HCT116 (cell line): ENCODE data around the gene CPNE9. TPM values are rescaled to one million over a fixed set of nuclear protein-coding genes. Genes with fewer than 3 reads are reported as not detected.

Source experiments
- ATAC-seq: fragments of 200-7000 bp; cut with Tn5 transposase; 2 replicates; pipeline ENCODE4 v1.9.1; 2020; ENCODE audit warnings: mild to moderate bottlenecking, moderate library complexity
- BruUV-seq: library from RNA; stranded (reverse); fragments of 400-500 nt; replicated peaks from 2 replicates; lab custom pipeline; 2021; lab: Mats Ljungman, UMichigan
- CTCF ChIA-PET: fragments of 300-600 bp; sonication (Branson Sonifier 250); formaldehyde crosslinking; loops from one replicate; lab custom pipeline; 2021; ENCODE audit warnings: antibody characterized with exemption; lab: Charles Lee
- POLR2A ChIA-PET: fragments of 300-600, 350-600 bp; sonication (Branson Sonifier 250); formaldehyde crosslinking; loops from one replicate; lab custom pipeline; 2021; ENCODE audit warnings: antibody characterized with exemption; lab: Charles Lee
- RAD21 ChIA-PET, 2 experiments: fragments of 300-600 bp; sonication (Branson Sonifier 250); formaldehyde crosslinking; loops; one replicate each; lab custom pipeline; 2023; ENCODE audit warnings: low total read pairs in 2 of 2; ENCODE audit not compliant: uncharacterized antibody in 2 of 2, unreplicated experiment in 2 of 2, low non-redundant PET in 1 of 2; lab: Charles Lee
- DNase-seq: peaks from one replicate; pipeline ENCODE4 v3.0.0-alpha.2; 2010; ENCODE audit warnings: low read depth, low spot score
- H2AFZ ChIP-seq: fragments of 200-600 bp; shearing (Covaris generic), sonication (generic); 2 replicates; pipeline ENCODE4 v1.6.1; 2017; ENCODE audit warnings: low read depth, mixed run types, mixed read lengths, antibody characterized with exemption, low read length; ENCODE audit not compliant: poor library complexity, severe bottlenecking
- H3K27ac ChIP-seq: 2 replicates; pipeline ENCODE4 v1.5.1; 2012; ENCODE audit warnings: low read depth, low read length
- H3K27me3 ChIP-seq: fragments of 200-600 bp; sonication (generic); 2 replicates; pipeline ENCODE4 v1.6.1; 2016; ENCODE audit warnings: mixed run types, low read length, mixed read lengths; ENCODE audit not compliant: insufficient read depth
- H3K36me3 ChIP-seq, 2 experiments: fragments of 200-500 bp in 1 of 2; fragments of 200-600 bp in 1 of 2; sonication (Bioruptor generic) in 1 of 2; sonication (generic) in 1 of 2; 2 replicates each; pipeline versions ENCODE4 v1.5.1 to v1.6.1; 2014 to 2016; ENCODE audit warnings: low read length in 2 of 2, inconsistent platforms in 1 of 2, mixed read lengths in 1 of 2, mixed run types in 1 of 2; ENCODE audit not compliant: insufficient read depth in 2 of 2, control insufficient read depth in 1 of 2
- H3K4me1 ChIP-seq, 2 experiments: fragments of 200-600 bp in 1 of 2; sonication (generic) in 1 of 2; 2 replicates each; pipeline versions ENCODE4 v1.5.1 to v1.6.1; 2012 to 2017; ENCODE audit warnings: low read length in 2 of 2, inconsistent platforms in 1 of 2, mild to moderate bottlenecking in 1 of 2, mixed read lengths in 1 of 2, mixed run types in 1 of 2, moderate library complexity in 1 of 2; ENCODE audit not compliant: insufficient read depth in 2 of 2, control insufficient read depth in 1 of 2
- H3K4me2 ChIP-seq: fragments of 200-600 bp; sonication (generic); 2 replicates; pipeline ENCODE4 v1.6.1; 2017; ENCODE audit warnings: mixed run types, low read length, mixed read lengths
- H3K4me3 ChIP-seq, 2 experiments: fragments of 200-600 bp in 1 of 2; sonication (generic) in 1 of 2; replicated peaks in 1 of 2; 2 replicates each; pipeline ENCODE4 v1.5.1; 2011 to 2016; ENCODE audit warnings: low read length in 2 of 2, control low read depth in 1 of 2, low read depth in 1 of 2, mild to moderate bottlenecking in 1 of 2, mixed read lengths in 1 of 2, mixed run types in 1 of 2
- H3K79me2 ChIP-seq: fragments of 200-600 bp; sonication (generic); 2 replicates; pipeline ENCODE4 v1.6.1; 2017; ENCODE audit warnings: mild to moderate bottlenecking, mixed run types, low read length, moderate library complexity, mixed read lengths; ENCODE audit not compliant: insufficient read depth
- H3K9ac ChIP-seq: fragments of 200-600 bp; sonication (generic); 2 replicates; pipeline ENCODE4 v1.6.1; 2016; ENCODE audit warnings: low read length, mixed read lengths
- H3K9me2 ChIP-seq: fragments of 200-600 bp; sonication (generic), shearing (Covaris generic); 2 replicates; pipeline ENCODE4 v1.6.1; 2017; ENCODE audit warnings: mixed run types, mild to moderate bottlenecking, moderate library complexity; ENCODE audit not compliant: insufficient read depth
- H3K9me3 ChIP-seq, 2 experiments: fragments of 200-500 bp in 1 of 2; fragments of 200-600 bp in 1 of 2; sonication (Bioruptor generic) in 1 of 2; sonication (generic) in 1 of 2; 2 replicates each; pipeline ENCODE4 v1.6.1; 2014 to 2017; ENCODE audit warnings: low read length in 2 of 2, mixed read lengths in 2 of 2, inconsistent platforms in 1 of 2, low read depth in 1 of 2, mild to moderate bottlenecking in 1 of 2, mixed run types in 1 of 2, moderate library complexity in 1 of 2; ENCODE audit not compliant: control insufficient read depth in 1 of 2, insufficient read depth in 1 of 2
- H4K20me1 ChIP-seq: fragments of 200-600 bp; sonication (generic), shearing (Covaris generic); 2 replicates; pipeline ENCODE4 v1.6.1; 2017; ENCODE audit warnings: mixed run types, mild to moderate bottlenecking, moderate library complexity; ENCODE audit not compliant: insufficient read depth
- CBX3 ChIP-seq: IDR thresholded peaks from 2 replicates; pipeline ENCODE4 v1.6.1; 2012; ENCODE audit warnings: low read depth
- CEBPB ChIP-seq: IDR thresholded peaks from 2 replicates; pipeline ENCODE4 v1.6.1; 2012; ENCODE audit warnings: low read depth
- ELF1 ChIP-seq: IDR thresholded peaks from 2 replicates; pipeline ENCODE4 v1.6.1; 2012; ENCODE audit warnings: low read depth, borderline replicate concordance
- EZH2 ChIP-seq: fragments of 200-600 bp; sonication (generic); IDR thresholded peaks from 2 replicates; pipeline ENCODE4 v1.6.1; 2017; ENCODE audit warnings: antibody characterized with exemption, mixed run types
- FOSL1 ChIP-seq: IDR thresholded peaks from 2 replicates; pipeline ENCODE4 v1.6.1; 2012; ENCODE audit warnings: low read depth
- JUND ChIP-seq: IDR thresholded peaks from 2 replicates; pipeline ENCODE4 v1.6.1; 2012
- POLR2A ChIP-seq: IDR thresholded peaks from 2 replicates; pipeline ENCODE4 v1.7.0; 2011; ENCODE audit warnings: borderline replicate concordance; ENCODE audit not compliant: insufficient read depth, insufficient read length; ENCODE audit errors: extremely low read depth
- POLR2AphosphoS5 ChIP-seq: IDR thresholded peaks from 2 replicates; pipeline ENCODE4 v1.6.1; 2011; ENCODE audit warnings: mild to moderate bottlenecking, low read depth, low read length, moderate library complexity
- SP1 ChIP-seq: IDR thresholded peaks from 2 replicates; pipeline ENCODE4 v1.6.1; 2012; ENCODE audit warnings: low read depth
- SRF ChIP-seq: IDR thresholded peaks from 2 replicates; pipeline ENCODE4 v1.6.1; 2012; ENCODE audit warnings: low read depth
- TCF7L2 ChIP-seq: IDR thresholded peaks from 2 replicates; pipeline ENCODE4 v1.7.0; 2011; ENCODE audit warnings: borderline replicate concordance, inconsistent platforms; ENCODE audit not compliant: insufficient read depth, insufficient read length; ENCODE audit errors: extremely low read depth
- ZFX ChIP-seq: fragments of 450-650 bp; IDR thresholded peaks from 2 replicates; pipeline ENCODE4 v1.6.1; 2017
- ZNF274 ChIP-seq: fragments of 200-500 bp; sonication (Bioruptor generic); IDR thresholded peaks from 2 replicates; pipeline ENCODE4 v1.6.1; 2014; ENCODE audit warnings: mild to moderate bottlenecking, low read depth, low read length, inconsistent platforms
- intact Hi-C: fragments of 100-400 bp; cut with micrococcal nuclease; formaldehyde crosslinking; loops from 2 replicates; pipeline ENCODE4 v1.10.0; 2022
- total RNA-seq: library from RNA; stranded (reverse); gene quantifications from one replicate; pipeline ENCODE4 v1.2.1, GENCODE V29; 2021; ENCODE audit not compliant: unreplicated experiment
- TF ChIP-seq, protein P1 (sequence below), 3 experiments: fragments of 200-600 bp in 1 of 3; sonication (generic) in 1 of 3; IDR thresholded peaks in 2 of 3; conservative IDR thresholded peaks in 1 of 3; 2 replicates each; pipeline ENCODE4 v1.5.1; 2012 to 2017; ENCODE audit warnings: low read depth in 2 of 3, low read length in 2 of 3, antibody characterized with exemption in 1 of 3, borderline replicate concordance in 1 of 3, control low read depth in 1 of 3, mild to moderate bottlenecking in 1 of 3, mixed read lengths in 1 of 3, mixed run types in 1 of 3, moderate library complexity in 1 of 3; ENCODE audit not compliant: insufficient read depth in 1 of 3
- TF ChIP-seq, protein P2 (sequence below): IDR thresholded peaks from 2 replicates; pipeline ENCODE4 v1.6.1; 2011; ENCODE audit warnings: mild to moderate bottlenecking, low read length, moderate library complexity; ENCODE audit not compliant: insufficient replicate concordance; ENCODE audit errors: extremely low read depth
- TF ChIP-seq, protein P3 (sequence below): IDR thresholded peaks from 2 replicates; pipeline ENCODE4 v1.6.1; 2012
- TF ChIP-seq, protein P4 (sequence below): IDR thresholded peaks from 2 replicates; pipeline ENCODE4 v1.6.1; 2012
- TF ChIP-seq, protein P5 (sequence below): IDR thresholded peaks from 2 replicates; pipeline ENCODE4 v1.6.1; 2012; ENCODE audit warnings: low read depth

The CPNE9 gene
- total RNA-seq, 1 experiment from 2014 or later: 0.98 TPM

DNA sequence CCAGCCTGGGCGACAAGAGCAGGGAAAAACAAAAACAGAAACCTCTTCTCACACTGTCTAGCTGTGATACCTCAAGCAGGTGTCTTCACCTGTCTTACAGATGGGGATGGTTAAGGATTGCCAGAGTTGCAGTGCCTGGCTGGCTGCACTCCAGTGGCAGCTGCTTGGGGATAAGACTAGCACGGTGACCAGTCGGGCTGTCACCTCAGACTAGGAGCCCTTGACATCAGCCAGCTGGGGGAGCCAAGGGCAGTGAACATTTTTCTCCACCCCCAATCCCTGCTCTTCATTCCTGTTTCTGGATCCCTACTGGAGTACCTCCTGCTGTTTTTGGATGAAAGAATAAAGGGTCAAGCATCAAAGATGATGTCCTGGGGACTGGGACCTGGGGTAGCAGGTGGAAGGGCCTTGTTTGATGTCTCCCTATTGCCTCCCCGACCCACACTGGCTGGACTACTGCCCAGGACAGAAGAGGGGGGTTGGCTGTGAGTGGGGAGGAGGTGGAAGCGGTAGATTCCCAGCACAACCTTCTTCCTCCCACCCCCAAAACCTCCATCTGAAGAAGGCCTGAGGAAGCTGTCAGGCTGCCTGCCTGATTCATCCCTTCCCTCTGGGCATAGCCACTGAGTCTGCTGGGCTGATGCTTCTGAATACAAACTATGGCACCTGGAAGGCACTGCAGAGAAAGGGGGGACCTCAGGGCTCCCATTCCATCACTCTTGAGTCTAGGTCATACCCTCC lies 7.0 kb upstream of the CPNE9 start:
- Histone ChIP-seq H4K20me1 (no peaks in the 10 kb centered on the region), H3K9ac (no peak overlapping the region), H3K4me2 (no peak overlapping the region), H3K79me2 (no peaks in the 10 kb centered on the region), H2AFZ (no peak overlapping the region), H3K27ac (no peak overlapping the region), H3K27me3 (no peaks in the 10 kb centered on the region), H3K36me3 (no peaks in the 10 kb centered on the region), H3K4me3 (no peak overlapping the region), H3K9me3 (no peaks in the 10 kb centered on the region), H3K4me1 (no peaks in the 10 kb centered on the region), H3K9me2 (no peaks in the 10 kb centered on the region)
- ATAC-seq (no peak), DNase-seq (no peak)
- BruUV-seq: no TSS peak
- intact Hi-C loops: no loop called here
- ChIA-PET CTCF (no interaction called here), RAD21 (no interaction called here), POLR2A (no interaction called here)
- TF ChIP-seq, protein P1, sequence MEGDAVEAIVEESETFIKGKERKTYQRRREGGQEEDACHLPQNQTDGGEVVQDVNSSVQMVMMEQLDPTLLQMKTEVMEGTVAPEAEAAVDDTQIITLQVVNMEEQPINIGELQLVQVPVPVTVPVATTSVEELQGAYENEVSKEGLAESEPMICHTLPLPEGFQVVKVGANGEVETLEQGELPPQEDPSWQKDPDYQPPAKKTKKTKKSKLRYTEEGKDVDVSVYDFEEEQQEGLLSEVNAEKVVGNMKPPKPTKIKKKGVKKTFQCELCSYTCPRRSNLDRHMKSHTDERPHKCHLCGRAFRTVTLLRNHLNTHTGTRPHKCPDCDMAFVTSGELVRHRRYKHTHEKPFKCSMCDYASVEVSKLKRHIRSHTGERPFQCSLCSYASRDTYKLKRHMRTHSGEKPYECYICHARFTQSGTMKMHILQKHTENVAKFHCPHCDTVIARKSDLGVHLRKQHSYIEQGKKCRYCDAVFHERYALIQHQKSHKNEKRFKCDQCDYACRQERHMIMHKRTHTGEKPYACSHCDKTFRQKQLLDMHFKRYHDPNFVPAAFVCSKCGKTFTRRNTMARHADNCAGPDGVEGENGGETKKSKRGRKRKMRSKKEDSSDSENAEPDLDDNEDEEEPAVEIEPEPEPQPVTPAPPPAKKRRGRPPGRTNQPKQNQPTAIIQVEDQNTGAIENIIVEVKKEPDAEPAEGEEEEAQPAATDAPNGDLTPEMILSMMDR (IDR thresholded peaks at IDR 0.05 in 2 of 3, conservative IDR thresholded peaks at IDR 0.05 in 1 of 3; ENCODE audit: borderline replicate concordance in 1 of 3, insufficient read depth in 1 of 3, low read depth in 2 of 3, low read length in 2 of 3): no peak
- TF ChIP-seq TCF7L2 (no peak), FOSL1 (no peak), POLR2AphosphoS5 (no peak), JUND (no peak), ZFX (no peak), SRF (no peak), CBX3 (no peak), ZNF274 (no peak), CEBPB (no peak), SP1 (no peak), EZH2 (no peak), POLR2A (no peak), ELF1 (no peak)
- TF ChIP-seq, protein P2, sequence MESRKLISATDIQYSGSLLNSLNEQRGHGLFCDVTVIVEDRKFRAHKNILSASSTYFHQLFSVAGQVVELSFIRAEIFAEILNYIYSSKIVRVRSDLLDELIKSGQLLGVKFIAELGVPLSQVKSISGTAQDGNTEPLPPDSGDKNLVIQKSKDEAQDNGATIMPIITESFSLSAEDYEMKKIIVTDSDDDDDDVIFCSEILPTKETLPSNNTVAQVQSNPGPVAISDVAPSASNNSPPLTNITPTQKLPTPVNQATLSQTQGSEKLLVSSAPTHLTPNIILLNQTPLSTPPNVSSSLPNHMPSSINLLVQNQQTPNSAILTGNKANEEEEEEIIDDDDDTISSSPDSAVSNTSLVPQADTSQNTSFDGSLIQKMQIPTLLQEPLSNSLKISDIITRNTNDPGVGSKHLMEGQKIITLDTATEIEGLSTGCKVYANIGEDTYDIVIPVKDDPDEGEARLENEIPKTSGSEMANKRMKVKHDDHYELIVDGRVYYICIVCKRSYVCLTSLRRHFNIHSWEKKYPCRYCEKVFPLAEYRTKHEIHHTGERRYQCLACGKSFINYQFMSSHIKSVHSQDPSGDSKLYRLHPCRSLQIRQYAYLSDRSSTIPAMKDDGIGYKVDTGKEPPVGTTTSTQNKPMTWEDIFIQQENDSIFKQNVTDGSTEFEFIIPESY: no peak
- TF ChIP-seq, protein P3, sequence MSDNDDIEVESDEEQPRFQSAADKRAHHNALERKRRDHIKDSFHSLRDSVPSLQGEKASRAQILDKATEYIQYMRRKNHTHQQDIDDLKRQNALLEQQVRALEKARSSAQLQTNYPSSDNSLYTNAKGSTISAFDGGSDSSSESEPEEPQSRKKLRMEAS: no peak
- TF ChIP-seq, protein P4, sequence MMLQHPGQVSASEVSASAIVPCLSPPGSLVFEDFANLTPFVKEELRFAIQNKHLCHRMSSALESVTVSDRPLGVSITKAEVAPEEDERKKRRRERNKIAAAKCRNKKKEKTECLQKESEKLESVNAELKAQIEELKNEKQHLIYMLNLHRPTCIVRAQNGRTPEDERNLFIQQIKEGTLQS: no peak
- TF ChIP-seq, protein P5, sequence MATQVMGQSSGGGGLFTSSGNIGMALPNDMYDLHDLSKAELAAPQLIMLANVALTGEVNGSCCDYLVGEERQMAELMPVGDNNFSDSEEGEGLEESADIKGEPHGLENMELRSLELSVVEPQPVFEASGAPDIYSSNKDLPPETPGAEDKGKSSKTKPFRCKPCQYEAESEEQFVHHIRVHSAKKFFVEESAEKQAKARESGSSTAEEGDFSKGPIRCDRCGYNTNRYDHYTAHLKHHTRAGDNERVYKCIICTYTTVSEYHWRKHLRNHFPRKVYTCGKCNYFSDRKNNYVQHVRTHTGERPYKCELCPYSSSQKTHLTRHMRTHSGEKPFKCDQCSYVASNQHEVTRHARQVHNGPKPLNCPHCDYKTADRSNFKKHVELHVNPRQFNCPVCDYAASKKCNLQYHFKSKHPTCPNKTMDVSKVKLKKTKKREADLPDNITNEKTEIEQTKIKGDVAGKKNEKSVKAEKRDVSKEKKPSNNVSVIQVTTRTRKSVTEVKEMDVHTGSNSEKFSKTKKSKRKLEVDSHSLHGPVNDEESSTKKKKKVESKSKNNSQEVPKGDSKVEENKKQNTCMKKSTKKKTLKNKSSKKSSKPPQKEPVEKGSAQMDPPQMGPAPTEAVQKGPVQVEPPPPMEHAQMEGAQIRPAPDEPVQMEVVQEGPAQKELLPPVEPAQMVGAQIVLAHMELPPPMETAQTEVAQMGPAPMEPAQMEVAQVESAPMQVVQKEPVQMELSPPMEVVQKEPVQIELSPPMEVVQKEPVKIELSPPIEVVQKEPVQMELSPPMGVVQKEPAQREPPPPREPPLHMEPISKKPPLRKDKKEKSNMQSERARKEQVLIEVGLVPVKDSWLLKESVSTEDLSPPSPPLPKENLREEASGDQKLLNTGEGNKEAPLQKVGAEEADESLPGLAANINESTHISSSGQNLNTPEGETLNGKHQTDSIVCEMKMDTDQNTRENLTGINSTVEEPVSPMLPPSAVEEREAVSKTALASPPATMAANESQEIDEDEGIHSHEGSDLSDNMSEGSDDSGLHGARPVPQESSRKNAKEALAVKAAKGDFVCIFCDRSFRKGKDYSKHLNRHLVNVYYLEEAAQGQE: no peak
